Adrenal gland (tissue), 12 donors: ENCODE data around the gene MMP20. TPM values are rescaled to one million over a fixed set of nuclear protein-coding genes. Genes with fewer than 3 reads are reported as not detected.

ENCODE experiments used
- DNase-seq, 7 donors: peaks; one replicate each; pipeline ENCODE4 v3.0.0-alpha.2; 2019 to 2020
- H3K27ac ChIP-seq, 5 donors: fragments of 200-600 bp; sonication (generic) in 4 of 5; 1 replicate in 3 of 5; 2 replicates in 2 of 5; pipeline versions ENCODE4 v1.5.1 to v1.8.0; 2016 to 2020; ENCODE audit warnings: mild to moderate bottlenecking in 1 of 5
- H3K27me3 ChIP-seq: fragments of 200-600 bp; 2 replicates; pipeline ENCODE4 v1.8.0; 2021
- H3K36me3 ChIP-seq, 2 donors: fragments of 200-600 bp; replicated peaks in 1 of 2; 1 replicate in 1 of 2; 2 replicates in 1 of 2; pipeline versions ENCODE4 v1.5.1 to v1.8.0; 2018 to 2022
- H3K4me1 ChIP-seq, 2 donors: fragments of 200-600 bp; replicated peaks in 1 of 2; 1 replicate in 1 of 2; 2 replicates in 1 of 2; pipeline versions ENCODE4 v1.5.1 to v1.8.0; 2018 to 2021
- H3K4me3 ChIP-seq, 4 donors: fragments of 200-600 bp; sonication (generic) in 3 of 4; one replicate each; pipeline ENCODE4 v1.5.1; 2016 to 2018
- H3K9me3 ChIP-seq, 3 donors: fragments of 200-600 bp; sonication (generic) in 1 of 3; replicated peaks in 1 of 3; 1 replicate in 2 of 3; 2 replicates in 1 of 3; pipeline versions ENCODE4 v1.5.1 to v1.8.0; 2016 to 2021
- CTCF ChIP-seq, 6 experiments: fragments of 450-650 bp in 4 of 6; fragments of 200-600 bp in 2 of 6; sonication (generic) in 1 of 6; IDR thresholded peaks; 1 replicate in 5 of 6; 2 replicates in 1 of 6; pipeline versions ENCODE4 v1.5.1 to v1.8.0; 2016 to 2021; ENCODE audit warnings: antibody characterized with exemption in 6 of 6, mild to moderate bottlenecking in 2 of 6, moderate library complexity in 1 of 6
- POLR2A ChIP-seq, 2 donors: fragments of 450-650 bp; IDR thresholded peaks; one replicate each; pipeline ENCODE4 v1.6.1; 2017; ENCODE audit warnings: antibody characterized with exemption in 2 of 2, mild to moderate bottlenecking in 2 of 2, moderate library complexity in 1 of 2
- WGBS, 4 donors: extraction: QIAGEN DNeasy Blood & Tissue Kit in 2 of 4; methylation state at CpG; one replicate each; pipeline versions ENCODE4 v1.1.5 to v1.1.7; 2013 to 2017; 5-methylcytosine and 5-hydroxymethylcytosine counted together
- intact Hi-C, 2 donors: fragments of 100-400 bp; cut with DNase I; formaldehyde crosslinking; loops; one replicate each; pipeline versions ENCODE4 v1.14.1 to v1.15.0; 2022 to 2023
- polyA plus RNA-seq, 3 donors: library from polyadenylated mRNA; stranded (reverse); fragments of 200-250 nt in 2 of 3; fragments of 350-450 nt in 1 of 3; fragmentation: Illumina TruSeq in 1 of 3; extraction: RNeasy Lipid Tissue Mini Kit (QIAGEN cat#74804) in 1 of 3; gene quantifications; one replicate each; pipeline ENCODE4 v1.2.3, GENCODE V29; 2013 to 2014
- total RNA-seq, 9 donors: library from RNA; depleted of rRNA in 4 of 9; stranded (reverse); fragments of >200 nt in 4 of 9; fragments of 120-200 nt in 1 of 9; fragmentation: NEBNext Ultra II Directional in 1 of 9; extraction: Animal tissue kit (Norgen Biotek cat#: 25700) in 1 of 9; gene quantifications; one replicate each; pipeline versions ENCODE4 v1.1.0 to v1.2.4, GENCODE V29; 2013 to 2023
- donor health status: healthy with polysubstance abuse.
- donor health status: Bipolar disorder and iron deficiency.
- donor health status: DM: yes; HTN: yes; CAD: no.
- donor health status: DM: no; HTN: no; CAD: no.
- donor health status: DM: no; HTN: no; CAD: no.
- donor health status: DM: yes; HTN: yes; CAD: no.

The MMP20 gene
- total and polyA plus RNA-seq, 12 donors = not detected

DNA sequence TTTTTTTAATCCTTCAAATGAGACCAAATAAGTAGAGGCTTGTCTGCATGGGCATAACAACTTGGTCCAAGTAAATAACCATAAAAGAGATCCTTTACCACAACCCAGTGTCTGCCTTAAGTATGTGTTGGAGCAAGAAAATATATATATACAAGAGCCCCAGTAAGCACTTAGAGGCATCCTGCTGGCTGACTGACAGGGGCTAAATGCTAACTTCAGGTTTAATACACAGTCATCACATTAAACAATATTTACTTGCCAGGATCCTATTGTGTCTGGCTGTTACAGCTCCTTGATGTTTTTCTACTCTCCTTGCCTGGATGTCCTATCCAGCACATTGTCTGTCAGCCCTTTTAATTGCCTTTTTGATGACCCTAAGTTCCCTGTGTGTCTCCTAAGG lies 37.5 kb upstream of the MMP20 start:
- H3K36me3 ChIP-seq = no peaks in the 10 kb centered on the region
- TF ChIP-seq POLR2A (IDR thresholded peaks at IDR 0.05) (no peak), CTCF (IDR thresholded peaks at IDR 0.05) (no peak)
- no peak overlapping the region for H3K4me3 ChIP-seq
- H3K4me1 ChIP-seq = no peaks in the 10 kb centered on the region
- no peak for DNase-seq
- peaks cover 4% of the 10 kb centered on the region for H3K27me3 ChIP-seq
- H3K9me3 ChIP-seq = no peaks in the 10 kb centered on the region
- intact Hi-C loops = no loop called here
- H3K27ac ChIP-seq = no peak overlapping the region

- intact Hi-C loops = no loop called here
- no peak overlapping the region for H3K4me3 ChIP-seq
- 74 to 86% (median 78%) methylated on average over 4 of the region's 4 CpGs for WGBS, 4 donors
- H3K27me3 ChIP-seq = peaks cover 4% of the 10 kb centered on the region
- H3K9me3 ChIP-seq = no peaks in the 10 kb centered on the region
- TF ChIP-seq CTCF (IDR thresholded peaks at IDR 0.05) (no peak), POLR2A (IDR thresholded peaks at IDR 0.05) (no peak)
- no peak for DNase-seq
- H3K36me3 ChIP-seq = no peaks in the 10 kb centered on the region
- no peaks in the 10 kb centered on the region for H3K4me1 ChIP-seq
- no peak overlapping the region for H3K27ac ChIP-seq
Measured at GRCh38 chr11:102661040-102661439, 35.9 kb upstream of the MMP20 start.

- 59 to 67% (median 63%) methylated on average over 1 of the region's 1 CpG for WGBS, 4 donors
- Histone ChIP-seq H3K27me3 (peaks cover 4% of the 10 kb centered on the region), H3K4me3 (no peak overlapping the region), H3K36me3 (no peaks in the 10 kb centered on the region), H3K4me1 (no peaks in the 10 kb centered on the region), H3K27ac (no peak overlapping the region), H3K9me3 (no peaks in the 10 kb centered on the region)
- no peak for TF ChIP-seq CTCF (IDR thresholded peaks at IDR 0.05)
- no peak for TF ChIP-seq POLR2A (IDR thresholded peaks at IDR 0.05)
- intact Hi-C loops = loop anchor here in 1 of 2 donors (10.0 kb wide), 1 partner anchor 362 kb away; no protein-coding TSS in a partner anchor
- DNase-seq = no peak
Measured at GRCh38 chr11:102656528-102656927, 31.4 kb upstream of the MMP20 start.

GRCh38 chr11:102655547-102655946 lies 30.4 kb upstream of the MMP20 start:
- Histone ChIP-seq H3K4me1 (no peaks in the 10 kb centered on the region), H3K9me3 (no peaks in the 10 kb centered on the region), H3K36me3 (no peaks in the 10 kb centered on the region), H3K27ac (no peak overlapping the region), H3K4me3 (no peak overlapping the region), H3K27me3 (peaks cover 4% of the 10 kb centered on the region)
- whole genome bisulfite sequencing, 4 donors = 59 to 76% (median 64%) methylated on average over 2 of the region's 2 CpGs
- TF ChIP-seq POLR2A (IDR thresholded peaks at IDR 0.05) (no peak), CTCF (IDR thresholded peaks at IDR 0.05) (no peak)
- no peak for DNase-seq
- intact Hi-C loops = loop anchor here in 1 of 2 donors (10.0 kb wide), 1 partner anchor 361 kb away; no protein-coding TSS in a partner anchor
